ENCODE measurements around the gene CEP170.

DNA sequence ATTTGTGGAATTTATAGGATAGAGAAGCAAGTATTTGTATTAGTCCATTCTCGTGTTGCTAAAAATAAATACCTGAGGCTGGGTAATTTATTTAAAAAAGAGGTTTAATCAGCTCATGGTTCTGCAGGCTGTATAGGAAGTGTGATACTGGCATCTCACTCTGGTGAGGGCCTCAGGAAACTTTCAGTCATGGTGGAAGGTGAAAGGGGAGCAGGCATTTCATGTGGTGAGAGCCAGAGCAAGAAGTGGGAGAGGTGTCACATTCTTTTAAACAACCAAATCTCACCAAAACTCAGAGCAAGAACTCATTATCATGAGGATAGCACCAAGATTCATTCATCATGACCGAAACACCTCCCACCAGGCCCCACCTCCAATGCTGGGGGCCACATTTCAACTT lies 18.9 kb upstream of the CEP170 start:
- TF ChIP-seq, protein P1, sequence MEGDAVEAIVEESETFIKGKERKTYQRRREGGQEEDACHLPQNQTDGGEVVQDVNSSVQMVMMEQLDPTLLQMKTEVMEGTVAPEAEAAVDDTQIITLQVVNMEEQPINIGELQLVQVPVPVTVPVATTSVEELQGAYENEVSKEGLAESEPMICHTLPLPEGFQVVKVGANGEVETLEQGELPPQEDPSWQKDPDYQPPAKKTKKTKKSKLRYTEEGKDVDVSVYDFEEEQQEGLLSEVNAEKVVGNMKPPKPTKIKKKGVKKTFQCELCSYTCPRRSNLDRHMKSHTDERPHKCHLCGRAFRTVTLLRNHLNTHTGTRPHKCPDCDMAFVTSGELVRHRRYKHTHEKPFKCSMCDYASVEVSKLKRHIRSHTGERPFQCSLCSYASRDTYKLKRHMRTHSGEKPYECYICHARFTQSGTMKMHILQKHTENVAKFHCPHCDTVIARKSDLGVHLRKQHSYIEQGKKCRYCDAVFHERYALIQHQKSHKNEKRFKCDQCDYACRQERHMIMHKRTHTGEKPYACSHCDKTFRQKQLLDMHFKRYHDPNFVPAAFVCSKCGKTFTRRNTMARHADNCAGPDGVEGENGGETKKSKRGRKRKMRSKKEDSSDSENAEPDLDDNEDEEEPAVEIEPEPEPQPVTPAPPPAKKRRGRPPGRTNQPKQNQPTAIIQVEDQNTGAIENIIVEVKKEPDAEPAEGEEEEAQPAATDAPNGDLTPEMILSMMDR (IDR thresholded peaks at IDR 0.05), result no peak
- TF ChIP-seq ZFX (IDR thresholded peaks at IDR 0.05; ENCODE audit: borderline replicate concordance), result no peak
